ENCODE data around the gene LIN7C. TPM values are rescaled to one million over a fixed set of nuclear protein-coding genes. Genes with fewer than 3 reads are reported as not detected.

Gene LIN7C
- total RNA-seq, 1 donor from 2014 or later, result 26.0 TPM

DNA sequence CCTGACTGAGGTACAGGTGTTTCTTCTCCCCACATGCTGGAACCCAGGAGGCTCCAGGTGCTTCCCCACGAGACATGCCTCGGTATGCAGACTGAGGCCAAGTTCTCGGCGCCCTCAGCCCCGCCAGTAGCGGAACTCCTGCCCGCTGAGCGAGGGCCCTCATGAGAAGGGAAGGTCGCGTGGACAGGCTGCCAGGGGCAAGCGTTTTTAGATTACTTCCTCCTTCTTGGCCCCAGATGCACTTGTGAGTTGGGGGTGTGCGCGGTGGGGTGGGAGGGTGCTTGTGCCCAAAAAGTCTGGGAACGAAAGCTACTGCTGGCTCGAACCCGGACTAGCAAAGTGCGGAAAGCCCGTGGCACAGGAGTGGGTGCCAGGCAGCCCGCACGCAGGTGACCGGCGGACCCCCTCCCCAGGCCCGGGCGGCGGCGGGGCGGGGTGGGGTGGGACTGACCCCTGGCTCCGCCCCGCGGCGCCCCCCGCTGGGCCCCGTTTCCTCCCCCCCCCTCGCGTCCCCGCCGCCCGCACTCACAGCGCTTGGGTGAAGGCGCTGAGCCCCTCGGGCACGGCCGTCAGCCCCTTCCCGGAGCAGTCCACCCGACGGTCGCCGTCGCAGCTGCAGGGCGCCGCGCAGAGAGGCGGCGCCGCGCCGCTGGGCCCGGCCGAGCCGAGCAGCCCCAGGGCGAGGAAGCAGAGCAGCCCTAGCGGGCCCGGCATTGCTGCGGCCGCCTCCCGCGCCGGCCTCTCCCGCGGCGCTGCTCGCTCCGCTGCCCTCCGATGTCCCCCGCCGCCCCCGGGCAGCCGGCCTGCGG, 34.8 kb downstream of the LIN7C start:
- Mint-ChIP-seq H3K36me3 (no peaks in the 10 kb centered on the region), H3K27ac (peak overlapping the region; percentile 77), H3K4me3 (peak overlapping the region; percentile 89), H3K9me3 (no peaks in the 10 kb centered on the region), H3K27me3 (ENCODE audit: low read depth) (peaks cover 1% of the 10 kb centered on the region), H3K4me1 (peaks cover 43% of the 10 kb centered on the region)
- DNase-seq (ENCODE audit: low spot score in 2 of 2, unreplicated experiment in 2 of 2), result peak in 1 of 2 experiments; percentile 28
- TF ChIP-seq, protein P1, sequence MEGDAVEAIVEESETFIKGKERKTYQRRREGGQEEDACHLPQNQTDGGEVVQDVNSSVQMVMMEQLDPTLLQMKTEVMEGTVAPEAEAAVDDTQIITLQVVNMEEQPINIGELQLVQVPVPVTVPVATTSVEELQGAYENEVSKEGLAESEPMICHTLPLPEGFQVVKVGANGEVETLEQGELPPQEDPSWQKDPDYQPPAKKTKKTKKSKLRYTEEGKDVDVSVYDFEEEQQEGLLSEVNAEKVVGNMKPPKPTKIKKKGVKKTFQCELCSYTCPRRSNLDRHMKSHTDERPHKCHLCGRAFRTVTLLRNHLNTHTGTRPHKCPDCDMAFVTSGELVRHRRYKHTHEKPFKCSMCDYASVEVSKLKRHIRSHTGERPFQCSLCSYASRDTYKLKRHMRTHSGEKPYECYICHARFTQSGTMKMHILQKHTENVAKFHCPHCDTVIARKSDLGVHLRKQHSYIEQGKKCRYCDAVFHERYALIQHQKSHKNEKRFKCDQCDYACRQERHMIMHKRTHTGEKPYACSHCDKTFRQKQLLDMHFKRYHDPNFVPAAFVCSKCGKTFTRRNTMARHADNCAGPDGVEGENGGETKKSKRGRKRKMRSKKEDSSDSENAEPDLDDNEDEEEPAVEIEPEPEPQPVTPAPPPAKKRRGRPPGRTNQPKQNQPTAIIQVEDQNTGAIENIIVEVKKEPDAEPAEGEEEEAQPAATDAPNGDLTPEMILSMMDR (IDR thresholded peaks at IDR 0.05; ENCODE audit: unreplicated experiment), result no peak

DNA sequence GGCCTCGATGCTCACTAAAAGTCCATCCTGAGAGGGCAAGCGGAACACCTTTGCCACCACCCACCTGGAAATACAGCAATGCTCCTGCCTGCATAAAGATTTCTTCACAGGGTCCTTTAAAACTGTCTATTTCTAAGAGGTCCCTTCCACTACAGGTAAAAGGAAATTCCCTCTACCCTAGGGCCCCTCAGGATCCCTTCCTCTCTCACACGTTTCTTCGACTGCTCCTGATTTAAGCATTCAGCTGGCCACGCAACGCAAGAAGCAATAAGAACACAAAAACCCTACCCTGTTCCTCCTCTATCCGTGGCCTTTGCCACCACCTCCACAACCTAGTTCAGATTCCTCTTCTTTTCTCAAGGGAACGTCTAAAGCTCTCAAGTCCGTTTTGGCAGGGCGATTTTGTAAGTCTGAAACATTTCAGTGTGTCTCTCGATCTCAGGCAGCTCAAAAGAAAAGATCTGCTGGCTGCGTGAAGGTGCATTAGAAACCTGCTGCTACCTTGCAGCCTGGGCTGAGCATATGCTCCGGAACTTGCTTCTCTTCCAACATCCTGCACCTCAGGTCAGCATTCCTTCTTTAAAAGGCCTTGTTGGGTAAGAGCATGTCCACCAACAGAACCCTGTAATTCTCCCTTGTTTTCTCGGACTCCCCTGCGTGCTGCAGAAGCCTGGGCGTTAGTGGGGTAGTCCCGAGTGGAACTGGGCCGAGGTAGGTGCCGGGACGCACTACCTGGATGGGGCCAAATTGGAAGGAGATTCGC, 35.6 kb downstream of the LIN7C start:
- peaks cover 48% of the 10 kb centered on the region for H3K4me1 Mint-ChIP-seq
- H3K36me3 Mint-ChIP-seq, result no peaks in the 10 kb centered on the region
- TF ChIP-seq, protein P1 (IDR thresholded peaks at IDR 0.05; ENCODE audit: unreplicated experiment), result no peak
- peaks cover 1% of the 10 kb centered on the region for H3K27me3 Mint-ChIP-seq (ENCODE audit: low read depth)
- H3K4me3 Mint-ChIP-seq, result peak overlapping the region; percentile 89
- no peaks in the 10 kb centered on the region for H3K9me3 Mint-ChIP-seq
- no peak for DNase-seq (ENCODE audit: low spot score in 2 of 2, unreplicated experiment in 2 of 2)
- peak overlapping the region; percentile 77 for H3K27ac Mint-ChIP-seq

DNA sequence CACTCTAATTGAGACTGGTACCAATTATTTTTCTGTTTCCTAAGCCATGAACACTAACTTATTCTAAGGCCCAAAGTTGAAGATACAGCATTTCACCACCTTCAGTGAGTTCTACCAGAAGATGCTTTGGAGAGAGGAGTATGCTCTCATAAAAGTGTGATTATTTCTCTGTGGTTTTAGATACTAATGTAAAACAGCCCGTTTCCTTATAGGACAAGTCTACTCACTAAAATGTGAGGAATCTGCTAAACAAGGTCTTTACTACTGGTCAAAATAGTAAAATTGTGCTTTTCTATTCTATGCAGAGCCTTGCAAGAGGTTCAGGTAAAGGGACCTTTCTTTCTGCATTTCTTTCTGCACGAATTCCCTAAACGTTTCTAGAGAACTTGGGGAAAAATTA, 36.4 kb downstream of the LIN7C start:
- DNase-seq (ENCODE audit: low spot score in 2 of 2, unreplicated experiment in 2 of 2), result no peak
- H3K27me3 Mint-ChIP-seq (ENCODE audit: low read depth), result peaks cover 1% of the 10 kb centered on the region

DNA sequence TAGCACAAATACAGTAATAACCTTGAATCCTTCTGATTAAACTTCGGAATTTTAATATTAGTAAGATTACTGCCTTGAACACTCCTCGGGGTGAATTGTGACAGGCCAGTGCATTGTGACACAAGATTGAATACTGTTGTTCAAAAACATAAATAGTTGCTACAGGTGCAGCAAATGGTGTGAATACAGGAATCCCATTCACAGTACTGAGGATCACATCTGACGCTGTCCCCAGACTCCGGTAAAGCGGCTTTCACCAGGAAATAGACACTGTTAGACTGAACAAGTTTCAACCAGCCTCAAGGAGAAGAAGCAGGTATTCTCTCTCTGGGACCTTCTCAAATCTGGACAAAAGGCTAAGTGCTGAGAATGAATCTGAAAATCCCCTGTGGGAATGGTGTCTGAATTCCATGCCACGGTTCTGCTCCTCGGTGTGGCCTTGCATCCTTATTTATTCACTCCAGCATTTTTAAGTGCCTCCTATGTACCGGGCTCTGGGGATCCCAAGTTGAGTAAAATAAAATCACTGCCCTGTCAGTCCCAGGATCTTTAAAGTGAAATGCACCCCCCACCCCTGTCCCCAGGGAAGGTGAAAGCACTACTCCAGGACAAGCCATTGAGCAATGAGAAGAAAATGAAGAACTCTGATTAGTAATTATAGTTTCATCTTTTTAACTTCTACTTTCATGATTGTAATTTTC, 37.4 kb downstream of the LIN7C start:
- TF ChIP-seq, protein P1 (IDR thresholded peaks at IDR 0.05; ENCODE audit: unreplicated experiment), result no peak
- DNase-seq (ENCODE audit: low spot score in 2 of 2, unreplicated experiment in 2 of 2), result no peak
- Mint-ChIP-seq H3K27ac (no peak overlapping the region), H3K27me3 (ENCODE audit: low read depth) (peaks cover 1% of the 10 kb centered on the region), H3K9me3 (no peaks in the 10 kb centered on the region), H3K4me1 (peaks cover 65% of the 10 kb centered on the region), H3K36me3 (no peaks in the 10 kb centered on the region), H3K4me3 (peak overlapping the region; percentile 46)

More for the DNA sequence above, 36.4 kb downstream of the LIN7C start:
- Mint-ChIP-seq H3K4me1 (peaks cover 56% of the 10 kb centered on the region), H3K4me3 (peak overlapping the region; percentile 89), H3K36me3 (no peaks in the 10 kb centered on the region), H3K27ac (no peak overlapping the region), H3K9me3 (no peaks in the 10 kb centered on the region)
- TF ChIP-seq, protein P1 (IDR thresholded peaks at IDR 0.05; ENCODE audit: unreplicated experiment), result no peak

DNA sequence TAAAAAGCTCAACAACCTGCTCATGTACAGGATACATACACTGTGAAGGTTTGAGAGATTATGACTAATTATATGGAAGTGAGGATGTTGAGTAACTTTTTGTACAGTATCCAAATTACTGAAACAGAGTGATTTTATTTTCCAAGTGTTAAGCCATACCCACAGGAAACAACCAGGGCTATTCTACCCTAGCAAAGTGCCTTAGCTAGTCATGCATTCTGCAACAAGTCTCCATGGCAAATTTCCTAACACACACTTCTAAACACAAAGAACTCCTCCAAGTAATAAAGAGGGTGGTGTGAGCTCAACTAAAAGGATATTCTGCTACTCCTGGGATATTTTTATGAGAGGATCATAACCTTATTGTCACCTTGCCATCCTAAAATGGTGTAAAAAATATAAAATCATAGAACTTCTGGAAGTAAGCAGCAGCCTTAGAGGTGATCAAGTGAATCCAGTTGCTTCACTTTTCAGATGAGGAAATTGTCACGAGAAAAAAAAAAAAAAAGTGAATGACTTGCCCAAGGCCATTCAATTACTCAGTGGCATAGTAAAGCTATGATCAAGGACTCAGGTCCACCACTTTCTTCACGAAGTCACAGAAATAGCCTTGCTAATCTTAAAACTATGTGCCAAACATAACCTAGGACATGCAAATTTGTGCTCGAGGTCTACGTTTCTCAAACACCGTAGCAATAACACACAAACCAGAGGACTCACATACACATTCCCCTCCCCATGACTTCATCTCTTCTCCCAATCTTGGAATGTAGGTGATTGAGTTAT, 38.2 kb downstream of the LIN7C start:
- no peaks in the 10 kb centered on the region for H3K36me3 Mint-ChIP-seq
- TF ChIP-seq, protein P1 (IDR thresholded peaks at IDR 0.05; ENCODE audit: unreplicated experiment), result no peak
- no peak overlapping the region for H3K27ac Mint-ChIP-seq
- peaks cover 1% of the 10 kb centered on the region for H3K27me3 Mint-ChIP-seq (ENCODE audit: low read depth)
- peaks cover 71% of the 10 kb centered on the region for H3K4me1 Mint-ChIP-seq
- H3K9me3 Mint-ChIP-seq, result no peaks in the 10 kb centered on the region
- DNase-seq (ENCODE audit: low spot score in 2 of 2, unreplicated experiment in 2 of 2), result no peak
- H3K4me3 Mint-ChIP-seq, result no peak overlapping the region

Data from mesothelial cell of epicardium (in vitro differentiated cells).